NCI-H1417 (cell line): ENCODE data around the gene STARD7.
"Not testable (repeated sequence)": the region's sequence is repeated elsewhere in the genome, so short reads cannot be mapped to it uniquely, and the experiment has no call there.

ENCODE experiments used
- DNase-seq, 3 experiments: peaks; one replicate each; lab custom pipeline; 2025; lab: John Stamatoyannopoulos, UW

STARD7 gene, protein sequence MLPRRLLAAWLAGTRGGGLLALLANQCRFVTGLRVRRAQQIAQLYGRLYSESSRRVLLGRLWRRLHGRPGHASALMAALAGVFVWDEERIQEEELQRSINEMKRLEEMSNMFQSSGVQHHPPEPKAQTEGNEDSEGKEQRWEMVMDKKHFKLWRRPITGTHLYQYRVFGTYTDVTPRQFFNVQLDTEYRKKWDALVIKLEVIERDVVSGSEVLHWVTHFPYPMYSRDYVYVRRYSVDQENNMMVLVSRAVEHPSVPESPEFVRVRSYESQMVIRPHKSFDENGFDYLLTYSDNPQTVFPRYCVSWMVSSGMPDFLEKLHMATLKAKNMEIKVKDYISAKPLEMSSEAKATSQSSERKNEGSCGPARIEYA

DNA sequence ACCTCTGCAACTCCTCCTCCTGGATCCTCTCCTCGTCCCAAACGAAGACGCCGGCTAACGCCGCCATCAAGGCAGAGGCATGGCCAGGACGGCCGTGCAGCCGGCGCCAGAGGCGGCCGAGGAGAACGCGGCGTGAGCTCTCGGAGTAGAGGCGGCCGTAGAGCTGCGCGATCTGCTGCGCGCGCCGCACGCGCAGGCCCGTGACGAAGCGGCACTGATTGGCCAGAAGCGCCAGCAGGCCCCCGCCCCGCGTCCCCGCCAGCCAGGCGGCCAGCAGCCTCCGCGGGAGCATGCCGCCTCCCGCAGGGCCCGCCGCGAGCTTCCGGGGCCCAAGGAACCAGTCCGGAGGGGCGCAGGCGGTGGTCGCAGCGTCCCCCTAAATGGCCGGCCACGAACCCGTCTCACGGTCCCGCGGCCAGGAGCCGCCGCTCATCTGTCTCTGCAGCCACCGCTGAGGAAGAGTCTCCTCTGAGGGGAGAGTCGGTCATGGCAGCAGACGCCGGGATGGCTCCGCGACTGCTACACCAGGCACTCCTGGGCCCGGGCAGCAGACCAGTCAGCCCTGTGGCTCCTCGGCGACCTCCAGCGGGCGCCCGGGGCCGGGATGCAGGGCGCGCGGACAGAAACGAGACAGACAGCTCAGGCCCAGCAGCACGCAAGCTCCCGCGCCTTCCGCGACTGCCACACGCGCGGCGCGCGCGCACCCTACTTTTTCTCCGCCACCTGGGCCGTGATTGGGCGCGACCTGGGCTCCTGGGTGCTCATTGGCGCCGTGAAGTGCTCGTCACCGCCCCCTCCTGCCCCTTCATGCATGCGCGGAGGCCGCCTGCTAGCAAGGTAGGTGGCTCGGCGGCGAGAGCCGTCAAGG lies at the start of gene STARD7:
Gene STARD7 (minus strand): TSS at position 685 of the 868 bp plus-strand sequence. CDS start 393 bp downstream, at position 292.
- DNase-seq = peak; percentile 97 to 98 (median 97)

DNA sequence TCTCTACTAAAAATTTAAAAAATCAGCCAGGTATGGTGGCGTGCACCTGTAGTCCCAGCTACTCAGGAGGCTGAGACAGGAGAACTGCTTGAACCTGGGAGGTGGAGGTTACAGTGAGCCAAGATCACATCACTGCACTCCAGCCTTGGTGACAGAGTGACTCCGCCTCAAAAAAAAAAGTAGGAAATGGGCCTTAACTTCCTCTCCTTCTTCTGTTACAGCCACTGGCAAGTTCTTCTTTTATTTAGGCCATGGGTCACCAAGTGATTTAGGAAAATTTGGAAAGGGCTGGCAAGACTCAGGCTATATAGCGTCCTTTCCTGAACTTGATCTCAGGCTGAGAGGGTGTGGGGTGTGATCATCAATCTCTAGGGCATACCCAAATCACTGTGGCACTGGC lies 49.1 kb upstream of the STARD7 start:
- not testable (repeated sequence) for DNase-seq

DNA sequence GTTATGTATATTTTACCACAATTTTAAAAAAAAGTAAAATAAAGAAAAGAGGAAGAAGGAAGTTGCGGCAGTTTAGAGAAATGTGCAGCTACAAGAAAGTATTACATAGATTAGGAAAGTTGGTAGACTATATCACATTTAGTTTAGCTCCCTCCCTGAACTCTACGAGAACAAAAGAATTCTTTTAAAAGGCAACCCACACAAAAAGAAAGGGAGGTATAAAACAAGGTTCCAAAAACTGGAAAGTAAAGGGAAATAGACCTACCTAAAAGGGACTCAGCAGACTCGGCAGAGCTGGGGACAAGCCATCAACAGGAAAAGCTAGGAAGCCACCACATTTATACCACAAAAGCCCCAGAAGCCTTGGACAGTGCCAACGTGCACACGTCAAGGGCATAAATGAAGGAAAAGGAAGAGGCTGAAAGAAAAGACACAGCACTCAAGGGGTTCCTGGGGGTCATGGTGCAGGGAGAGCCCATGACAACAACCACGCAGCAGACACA lies 48.0 kb upstream of the STARD7 start:
- no peak for DNase-seq

DNA sequence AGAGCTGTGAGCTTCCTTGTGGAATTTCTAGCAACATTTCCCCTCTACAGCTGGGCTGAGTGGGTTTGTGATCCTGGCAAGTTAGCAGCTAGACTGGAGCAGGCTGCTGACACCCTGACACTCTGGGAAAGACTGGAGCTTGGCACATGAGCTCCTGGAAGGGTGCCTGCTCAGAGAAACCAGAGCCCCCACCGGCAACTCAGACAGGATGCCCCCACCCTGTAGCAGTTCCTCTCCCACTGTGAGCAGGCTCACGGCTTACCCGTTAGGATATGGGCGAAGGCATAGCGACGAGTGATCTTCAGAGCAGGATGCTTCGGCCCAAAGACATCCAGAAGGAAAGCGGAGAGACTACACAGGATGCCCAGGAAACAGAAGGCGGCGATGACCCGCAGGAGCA lies 45.9 kb upstream of the STARD7 start:
- DNase-seq = no peak

DNA sequence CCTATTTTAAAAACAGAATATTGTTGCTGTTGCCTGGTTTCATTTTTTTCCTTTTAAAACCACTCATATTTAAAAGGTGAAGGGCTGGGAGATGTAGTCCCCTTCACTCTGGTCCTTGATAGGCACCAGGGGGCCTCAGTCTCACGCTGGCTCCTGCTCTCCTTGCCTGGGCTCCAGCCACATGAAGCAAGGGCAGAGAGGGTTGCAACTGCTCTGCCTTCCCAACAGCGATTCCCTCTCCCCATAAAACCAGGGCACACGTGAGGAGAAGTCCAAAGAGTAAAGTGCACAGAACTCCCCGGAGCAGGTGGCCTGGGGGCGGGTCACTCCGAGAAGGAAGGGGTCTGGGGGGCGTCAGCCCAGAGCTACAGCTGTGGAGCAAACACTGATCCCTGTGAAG lies 44.4 kb upstream of the STARD7 start:
- DNase-seq = no peak

DNA sequence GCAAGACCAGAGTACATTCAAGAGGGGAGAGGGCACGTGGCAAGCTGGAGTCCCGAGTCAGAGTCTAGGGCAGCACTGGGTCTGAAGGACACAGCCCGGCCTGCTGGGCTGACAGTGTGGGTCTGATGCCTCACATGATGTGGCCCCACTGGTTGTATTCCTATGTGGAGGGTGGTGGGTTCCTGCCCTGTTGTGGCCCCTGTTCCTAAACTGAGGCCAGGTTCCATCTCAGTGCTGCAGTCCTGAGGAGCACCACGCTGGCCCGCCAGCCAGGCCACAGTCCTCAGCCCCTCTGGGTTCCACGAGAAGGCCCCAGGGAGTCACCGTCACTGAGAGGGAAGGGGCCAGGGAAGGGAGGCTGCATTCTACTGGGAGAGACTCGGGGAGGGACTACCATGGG lies 43.9 kb upstream of the STARD7 start:
- DNase-seq = no peak

DNA sequence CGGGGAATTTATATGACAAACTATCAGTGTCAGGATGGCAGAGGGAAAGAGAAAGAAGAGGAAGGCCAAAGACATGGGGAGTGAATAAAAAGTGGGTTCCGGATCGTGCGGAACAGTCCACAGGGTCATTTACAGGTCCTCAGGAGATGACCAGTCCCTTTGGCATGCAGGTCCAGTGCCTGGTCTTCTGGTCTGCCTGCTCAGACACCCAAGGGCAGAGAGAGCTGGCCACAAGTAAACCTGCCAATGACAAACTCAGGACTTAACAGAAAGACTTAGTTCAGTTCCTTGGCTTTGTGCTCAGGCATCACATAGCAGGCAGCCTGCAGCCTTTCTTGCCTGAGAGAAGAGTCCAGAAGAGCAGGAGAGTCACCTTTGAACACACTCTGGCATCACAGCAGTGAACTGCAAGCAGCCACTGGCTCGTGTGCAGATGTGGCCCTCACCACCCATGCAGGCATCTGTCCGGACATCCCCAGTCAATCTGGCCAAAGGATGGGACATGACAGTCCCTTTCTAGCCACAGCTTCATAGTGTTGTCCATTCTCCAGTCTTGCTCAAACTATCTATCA lies 43.2 kb upstream of the STARD7 start:
- DNase-seq = peak in 2 of 3 experiments; percentile 15 to 39

DNA sequence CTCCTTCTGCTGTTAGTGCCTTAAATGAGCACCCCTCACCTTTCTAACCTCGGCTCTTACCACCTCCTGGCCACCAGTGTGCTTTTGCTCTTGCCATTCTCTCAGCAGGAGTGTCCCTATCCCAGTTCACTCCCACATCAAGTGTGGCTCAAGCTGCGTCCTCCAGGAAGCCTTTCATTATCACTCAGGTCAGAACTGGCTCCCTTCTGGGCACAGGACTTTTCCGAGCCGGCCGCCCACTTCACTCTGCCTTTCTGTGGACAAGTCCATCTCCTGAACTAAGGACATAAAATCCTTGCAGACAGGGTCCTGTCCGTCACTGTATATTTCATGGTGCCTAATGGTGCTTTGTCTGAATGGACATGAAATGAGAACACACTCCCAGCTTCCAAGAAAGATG lies 41.6 kb upstream of the STARD7 start:
- DNase-seq = no peak

DNA sequence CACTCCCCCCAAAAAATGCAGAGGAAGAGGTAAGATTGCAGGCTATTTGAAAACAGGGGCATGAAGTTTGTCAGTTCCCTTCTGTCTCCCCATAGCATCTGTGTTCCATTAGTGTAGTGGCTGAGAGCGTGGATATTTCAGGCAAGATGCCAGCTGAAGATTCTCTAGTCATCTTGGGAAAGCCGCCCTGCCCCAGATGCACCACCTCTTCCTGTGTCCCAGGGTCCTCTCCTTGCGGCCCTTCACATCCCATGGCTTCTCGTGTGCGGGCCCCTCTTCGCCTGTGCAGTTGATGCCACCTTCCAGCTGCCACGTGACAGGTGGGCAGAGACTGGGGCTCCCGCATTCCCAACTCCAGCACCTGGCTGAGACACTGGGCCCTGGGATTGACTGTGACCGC lies 41.0 kb upstream of the STARD7 start:
- no peak for DNase-seq

DNA sequence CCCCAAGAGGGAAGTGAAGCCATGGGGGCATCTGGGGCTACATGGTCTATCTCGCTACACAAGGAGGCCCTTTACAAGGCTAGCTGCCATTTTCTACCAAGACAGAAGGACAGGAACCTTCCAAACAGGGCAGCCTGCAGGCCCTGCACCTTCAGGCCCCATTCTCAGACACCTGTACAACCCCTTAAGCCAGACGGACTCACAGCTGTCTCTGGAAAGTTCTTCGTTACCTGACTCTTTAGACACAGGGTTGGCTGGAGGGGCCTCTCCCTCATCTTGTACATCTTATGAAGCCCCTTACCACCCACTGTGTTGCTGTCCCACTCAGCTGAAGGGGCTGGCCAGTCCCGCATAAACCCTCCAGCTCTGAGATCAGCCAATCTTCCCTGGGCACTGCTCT lies 40.0 kb upstream of the STARD7 start:
- no peak for DNase-seq

DNA sequence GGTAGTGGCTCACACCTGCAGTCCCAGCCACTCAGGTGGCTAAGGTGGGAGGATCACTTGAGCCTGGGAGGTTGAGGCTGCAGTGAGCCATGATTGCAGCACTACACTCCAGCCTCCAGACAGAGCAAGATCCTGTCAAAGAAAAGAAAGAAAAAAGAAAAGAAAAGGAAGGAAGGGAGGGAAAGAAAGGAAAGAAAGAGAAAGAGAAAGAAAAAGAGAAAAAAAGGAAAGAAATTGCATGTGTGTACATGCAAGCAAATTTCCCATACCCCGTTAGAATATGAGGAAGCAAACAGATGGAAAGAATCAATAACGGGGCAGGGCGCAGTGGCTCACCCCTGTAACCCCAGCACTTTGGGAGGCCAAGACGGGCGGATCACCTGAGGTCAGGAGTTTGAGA lies 39.3 kb upstream of the STARD7 start:
- no peak for DNase-seq

DNA sequence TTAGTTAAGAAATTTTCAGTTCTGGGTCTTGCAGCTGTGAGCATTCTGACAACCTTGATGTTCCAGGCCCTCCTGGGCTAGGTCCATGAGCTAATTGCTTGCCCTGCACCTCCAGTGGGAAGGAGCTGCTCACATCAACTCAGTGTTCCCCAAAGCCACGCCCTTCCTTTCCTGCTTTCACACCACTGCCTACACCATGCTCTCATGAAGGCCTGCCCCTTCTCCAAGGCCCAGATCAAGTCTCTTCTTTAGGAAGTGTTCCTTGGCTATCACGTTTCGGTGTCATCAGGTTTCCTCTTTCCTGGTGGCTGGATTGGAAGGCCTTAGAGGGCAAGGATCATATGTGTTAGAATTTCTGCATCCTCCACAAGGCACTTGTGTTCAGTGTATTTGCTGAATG lies 38.4 kb upstream of the STARD7 start:
- DNase-seq = no peak

DNA sequence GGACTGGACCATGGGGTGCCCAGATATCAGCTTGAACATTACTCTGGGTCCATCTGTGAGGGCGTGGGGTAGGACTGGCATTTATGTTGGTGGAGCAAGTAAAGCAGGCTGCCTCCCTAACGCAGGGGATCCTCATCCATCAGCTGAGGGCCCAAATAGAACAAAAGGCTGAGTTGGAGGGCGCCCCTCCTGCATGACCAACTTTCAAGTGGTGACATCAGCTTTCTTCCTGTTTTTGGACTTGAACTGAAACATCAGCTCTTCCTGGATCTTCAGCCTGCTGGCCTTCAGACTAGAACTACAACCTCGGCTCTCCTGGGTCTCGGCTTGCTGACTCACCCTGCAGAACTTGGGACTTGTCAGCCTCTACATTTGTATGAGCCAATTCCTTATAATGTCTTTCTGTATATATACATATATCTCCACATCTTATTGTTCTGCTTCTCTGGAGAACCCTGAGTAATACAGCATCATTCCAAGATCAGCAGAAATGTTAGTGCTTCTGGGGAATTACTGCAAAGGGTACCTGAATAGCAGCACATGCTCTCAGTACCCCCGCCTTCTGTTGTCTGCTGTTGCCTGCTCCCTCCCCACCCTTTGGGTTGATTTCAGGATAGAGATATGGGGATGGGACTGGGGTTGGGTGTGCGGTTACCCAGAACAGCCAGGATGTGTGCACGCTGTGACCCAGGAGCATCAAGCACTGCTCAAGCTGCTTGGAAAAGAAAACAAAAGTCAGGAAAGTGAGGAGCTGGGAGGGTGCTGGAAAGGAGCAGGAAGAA lies 37.2 kb upstream of the STARD7 start:
- no peak for DNase-seq

DNA sequence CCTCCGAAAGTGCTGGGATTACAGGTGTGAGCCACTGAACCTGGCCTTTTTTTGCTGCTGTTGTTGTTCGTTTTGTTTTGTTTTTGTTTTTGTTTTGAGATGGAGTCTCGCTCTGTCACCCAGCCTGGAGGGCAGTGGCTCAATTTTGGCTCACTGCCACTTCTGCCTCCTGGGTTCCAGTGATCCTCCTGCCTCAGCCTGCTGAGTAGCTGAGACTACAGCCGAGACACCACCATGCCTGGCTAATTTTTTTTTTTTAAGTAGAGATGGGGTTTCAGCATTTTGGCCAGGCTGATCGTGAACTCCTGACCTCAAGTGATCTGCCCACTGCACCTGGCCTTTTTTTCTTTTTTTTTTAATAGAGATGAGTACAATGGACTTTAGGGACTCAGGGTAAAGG lies 35.2 kb upstream of the STARD7 start:
- no peak for DNase-seq

DNA sequence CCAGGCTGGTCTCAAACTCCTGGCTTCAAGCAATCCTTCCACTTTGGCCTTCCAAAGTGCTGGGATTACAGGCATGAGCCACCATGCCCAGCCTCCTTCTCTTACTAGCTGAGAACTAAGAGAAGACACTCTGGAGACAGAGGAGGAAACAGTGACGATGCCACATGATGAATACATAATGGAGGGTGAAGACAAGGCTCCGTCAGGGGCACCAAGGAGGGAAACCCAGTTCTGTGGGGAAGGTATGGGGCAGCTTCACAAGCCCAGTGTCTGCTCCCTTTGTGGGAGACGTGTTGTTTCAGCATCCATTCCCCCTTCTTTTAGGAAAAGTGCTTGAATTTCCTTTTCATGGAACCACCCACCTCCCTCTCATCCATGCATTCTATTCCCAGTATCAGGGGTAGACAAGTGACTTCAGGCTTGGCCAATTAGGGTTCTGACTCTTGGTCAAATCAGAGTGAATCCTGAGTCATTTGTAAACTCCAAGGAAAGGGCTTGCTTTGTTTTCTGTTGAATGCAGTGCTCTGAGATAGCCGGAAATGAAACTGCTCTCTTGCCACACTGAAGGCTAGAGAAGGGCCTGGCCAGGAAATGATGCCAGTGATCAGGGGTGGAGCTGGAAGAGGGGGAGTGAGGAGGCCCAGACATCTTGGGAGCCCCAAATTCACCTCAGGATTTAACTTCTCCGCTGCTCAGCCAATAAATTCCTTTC lies 33.4 kb upstream of the STARD7 start:
- no peak for DNase-seq

DNA sequence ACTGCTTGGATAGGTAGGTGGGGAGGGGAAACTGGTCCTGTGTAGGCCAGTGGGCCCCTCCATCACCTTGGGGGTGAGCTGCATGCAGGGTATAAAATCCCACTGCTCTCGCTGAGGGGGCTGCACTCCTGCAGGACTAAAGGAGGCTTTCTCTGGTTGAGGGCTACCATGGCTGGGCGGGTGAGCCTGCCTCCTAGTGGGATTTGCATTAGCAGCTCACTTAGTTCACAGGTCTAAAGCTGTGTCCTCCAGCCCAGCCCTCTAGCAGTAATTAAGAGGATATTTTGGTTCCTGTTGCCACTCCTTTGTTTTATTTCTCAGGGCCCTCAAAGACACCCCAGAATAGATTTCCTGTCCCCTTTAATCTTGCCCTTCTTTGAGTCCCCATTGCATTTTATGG lies 32.6 kb upstream of the STARD7 start:
- no peak for DNase-seq

DNA sequence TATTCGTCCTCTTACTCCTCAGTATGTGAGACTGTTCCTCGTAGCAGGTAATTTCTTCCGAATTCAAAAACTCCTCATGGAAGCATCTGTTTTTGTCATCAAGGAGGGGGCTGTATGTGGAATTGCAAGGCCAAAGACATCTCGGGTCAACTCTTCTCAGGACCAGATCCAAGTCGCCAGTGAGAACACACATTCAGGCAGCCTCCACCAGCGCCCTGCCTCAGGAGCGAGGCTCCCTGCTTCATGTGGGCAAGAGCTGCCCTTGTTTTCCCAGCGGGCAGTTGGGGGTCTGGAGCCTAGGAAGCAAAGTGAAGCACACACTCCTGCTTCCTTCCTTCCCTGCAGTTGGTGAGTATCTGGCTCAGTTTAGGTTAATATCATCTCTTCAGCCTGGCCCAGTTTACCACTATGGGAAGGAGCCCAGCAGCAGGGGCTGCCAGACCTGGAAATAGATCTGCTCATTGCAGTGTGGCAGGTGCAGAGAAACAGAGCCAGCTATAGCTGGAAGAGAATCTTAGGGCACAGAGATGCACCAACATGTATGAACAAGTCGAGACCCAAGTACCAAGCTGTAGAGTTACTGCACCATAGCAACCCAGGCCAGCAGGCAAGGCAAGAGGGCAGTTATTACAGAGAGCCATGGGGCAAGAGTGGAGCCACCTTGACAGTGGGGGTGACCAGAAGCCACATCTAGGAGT lies 31.9 kb upstream of the STARD7 start:
- no peak for DNase-seq

DNA sequence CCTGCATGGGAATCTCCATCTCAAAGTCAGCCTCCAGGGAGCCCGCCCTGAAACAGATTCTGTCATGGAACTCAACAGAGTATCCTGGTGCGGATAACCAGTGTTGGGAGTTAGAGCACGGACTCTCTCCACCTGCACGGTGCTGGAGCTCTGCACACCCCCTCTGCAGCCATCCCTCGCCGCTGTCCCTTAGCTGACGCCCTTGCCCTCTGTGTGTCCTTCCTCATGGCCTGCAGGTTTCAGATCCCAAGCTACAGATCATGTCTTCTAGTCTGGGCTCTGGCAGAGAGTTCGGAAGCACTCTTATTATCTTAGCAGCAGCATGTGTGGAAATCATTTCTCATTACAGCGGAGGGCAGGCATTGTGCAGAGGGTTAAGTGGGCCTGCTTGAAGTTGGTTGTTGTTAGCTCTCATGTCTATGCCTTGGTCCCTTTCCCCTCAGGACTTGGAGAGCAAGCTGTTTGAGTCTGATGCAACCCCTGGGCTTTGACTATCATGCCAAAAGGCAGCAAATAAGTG lies 31.2 kb upstream of the STARD7 start:
- DNase-seq = no peak

DNA sequence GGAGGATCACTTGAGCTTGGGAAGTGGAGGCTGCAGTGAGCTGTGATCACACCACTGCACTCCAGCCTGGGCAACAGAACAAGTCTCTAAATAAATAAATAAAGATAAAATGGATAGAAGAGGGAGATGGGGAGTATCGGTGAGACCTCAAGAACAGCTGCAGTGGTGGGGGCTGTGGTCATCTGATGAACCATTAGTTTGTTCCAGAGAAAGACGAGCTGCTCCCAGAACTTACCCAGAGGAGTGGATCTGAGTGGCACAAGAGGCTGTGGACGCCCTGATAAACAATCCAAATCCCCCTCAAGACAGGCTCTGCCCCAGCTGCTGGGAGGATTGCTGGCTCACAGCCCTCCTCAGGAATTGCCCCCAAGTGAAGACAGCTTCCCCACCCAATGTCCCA lies 30.5 kb upstream of the STARD7 start:
- DNase-seq = no peak

DNA sequence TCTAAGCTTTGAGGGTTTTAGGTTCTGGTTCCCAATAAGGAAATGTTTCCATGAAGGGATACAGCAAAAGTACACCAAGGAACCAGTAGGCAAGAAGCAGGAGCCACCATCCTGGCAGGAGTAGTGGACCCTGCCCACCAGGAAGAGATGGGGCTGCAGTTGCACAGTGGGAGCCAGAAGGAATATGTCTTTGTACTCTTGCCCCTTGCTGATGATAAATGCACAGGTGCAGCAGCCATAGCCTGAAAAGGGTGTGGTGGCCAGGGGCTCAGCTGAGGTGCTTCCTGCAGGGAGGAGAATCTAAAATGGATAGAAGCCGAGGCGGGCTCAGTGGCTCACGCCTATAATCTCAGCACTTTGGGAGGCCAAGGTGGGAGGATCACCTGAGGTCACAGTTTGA lies 29.6 kb upstream of the STARD7 start:
- DNase-seq = no peak
